Esophagus squamous epithelium (tissue), 4 donors: ENCODE results near the gene CSNK2A3.

ENCODE experiments used
- CTCF ChIP-seq, 6 experiments: fragments of 450-650 bp in 4 of 6; fragments of 200-600 bp in 2 of 6; sonication (generic) in 2 of 6; IDR thresholded peaks; one replicate each; pipeline ENCODE4 v1.5.1; 2016 to 2019; ENCODE audit warnings: antibody characterized with exemption in 6 of 6, mild to moderate bottlenecking in 4 of 6, moderate library complexity in 4 of 6
- POLR2A ChIP-seq, 4 donors: fragments of 450-650 bp; IDR thresholded peaks; one replicate each; pipeline ENCODE4 v1.6.1; 2017; ENCODE audit warnings: antibody characterized with exemption in 4 of 4, mild to moderate bottlenecking in 4 of 4, moderate library complexity in 3 of 4

GRCh38 chr11:11324090-11324489 lies 29.0 kb downstream of the CSNK2A3 start:
- TF ChIP-seq CTCF (IDR thresholded peaks at IDR 0.05) (no peak), POLR2A (IDR thresholded peaks at IDR 0.05) (no peak)
